Keratinocyte (primary cell): ENCODE measurements around the gene RNU1-2. TPM values are rescaled to one million over a fixed set of nuclear protein-coding genes. Genes with fewer than 3 reads are reported as not detected.

Experiments
- DNase-seq: peaks from one replicate; pipeline ENCODE4 v3.0.0-alpha.2; 2011; ENCODE audit warnings: low read depth, missing footprints, low spot score
- FAIRE-seq: peaks from 2 replicates; lab custom pipeline; 2011; peaks lifted over from hg19 to GRCh38; lab: Jason Lieb, UNC
- H2AFZ ChIP-seq: 2 replicates; pipeline ENCODE4 v1.6.0; 2012; ENCODE audit warnings: low read length, control low read depth, inconsistent platforms; ENCODE audit not compliant: control insufficient read depth
- H3K27ac ChIP-seq: 2 replicates; pipeline ENCODE4 v1.5.1; 2011; ENCODE audit warnings: low read length; ENCODE audit not compliant: control insufficient read depth, insufficient read depth
- H3K27me3 ChIP-seq: 3 replicates; pipeline ENCODE4 v1.6.0; 2011; ENCODE audit warnings: low read length; ENCODE audit not compliant: control insufficient read depth, insufficient read depth; ENCODE audit errors: extremely low read depth
- H3K36me3 ChIP-seq, 2 experiments: 2 replicates in 1 of 2; 3 replicates in 1 of 2; pipeline ENCODE4 v1.5.1; 2011; ENCODE audit warnings: low read length in 2 of 2, mild to moderate bottlenecking in 1 of 2; ENCODE audit not compliant: control insufficient read depth in 2 of 2, insufficient read depth in 2 of 2; ENCODE audit errors: extremely low read depth in 1 of 2
- H3K4me1 ChIP-seq: 3 replicates; pipeline ENCODE4 v1.5.1; 2011; ENCODE audit warnings: low read length; ENCODE audit not compliant: control insufficient read depth, insufficient read depth; ENCODE audit errors: extremely low read depth
- H3K4me2 ChIP-seq: 3 replicates; pipeline ENCODE4 v1.6.0; 2011; ENCODE audit warnings: low read depth, low read length; ENCODE audit not compliant: control insufficient read depth, insufficient read depth; ENCODE audit errors: extremely low read depth
- H3K4me3 ChIP-seq, 3 experiments: fragments of 200-600 bp in 1 of 3; sonication (generic) in 1 of 3; 2 replicates in 2 of 3; 3 replicates in 1 of 3; pipeline ENCODE4 v1.5.1; 2011 to 2016; ENCODE audit warnings: low read length in 3 of 3, mild to moderate bottlenecking in 3 of 3, control low read depth in 2 of 3, inconsistent platforms in 1 of 3, low read depth in 1 of 3, mixed read lengths in 1 of 3, mixed run types in 1 of 3, moderate library complexity in 1 of 3; ENCODE audit not compliant: control insufficient read depth in 2 of 3, insufficient read depth in 2 of 3; ENCODE audit errors: extremely low read depth in 1 of 3
- H3K79me2 ChIP-seq: 2 replicates; pipeline ENCODE4 v1.6.0; 2012; ENCODE audit warnings: low read length; ENCODE audit not compliant: control insufficient read depth, insufficient read depth
- H3K9ac ChIP-seq: 3 replicates; pipeline ENCODE4 v1.6.0; 2011; ENCODE audit warnings: low read length; ENCODE audit not compliant: control insufficient read depth, insufficient read depth; ENCODE audit errors: extremely low read depth
- H3K9me1 ChIP-seq: 3 replicates; pipeline ENCODE4 v1.6.0; 2011; ENCODE audit warnings: low read length; ENCODE audit not compliant: control insufficient read depth, insufficient read depth; ENCODE audit errors: extremely low read depth
- H3K9me3 ChIP-seq: 2 replicates; pipeline ENCODE4 v1.5.1; 2012; ENCODE audit warnings: low read depth, low read length; ENCODE audit not compliant: control insufficient read depth
- H4K20me1 ChIP-seq: 3 replicates; pipeline ENCODE4 v1.6.0; 2011; ENCODE audit warnings: low read length; ENCODE audit not compliant: control insufficient read depth, insufficient read depth; ENCODE audit errors: extremely low read depth
- CTCF ChIP-seq, 3 experiments: IDR thresholded peaks in 1 of 3; conservative IDR thresholded peaks in 1 of 3; optimal IDR thresholded peaks in 1 of 3; 2 replicates in 2 of 3; 3 replicates in 1 of 3; pipeline versions ENCODE3 to v1.5.1; 2011; ENCODE audit warnings: low read length in 3 of 3, mild to moderate bottlenecking in 3 of 3, moderate library complexity in 2 of 3, control low read depth in 1 of 3, inconsistent platforms in 1 of 3; ENCODE audit not compliant: insufficient read depth in 2 of 3; ENCODE audit errors: extremely low read depth in 1 of 3
- EZH2 ChIP-seq: IDR thresholded peaks from one replicate; pipeline ENCODE4 v1.6.1; 2012; ENCODE audit warnings: inconsistent platforms, mild to moderate bottlenecking, low read length, moderate library complexity
- dilution Hi-C: fragments of 300-500 bp; cut with MboI; formaldehyde crosslinking; loops from one replicate; pipeline ENCODE4 v1.7.0; 2020; ENCODE audit warnings: low sequenced_read_pairs; ENCODE audit not compliant: extremely low pct_ligation_motif_present
- polyA plus RNA-seq, 5 experiments: library from polyadenylated mRNA; depleted of rRNA in 3 of 5; stranded (reverse) in 3 of 5; stranded (forward) in 1 of 5; unstranded in 1 of 5; fragments of >200 nt; gene quantifications; 1 replicate in 1 of 5; 2 replicates in 3 of 5; 3 replicates in 1 of 5; pipeline versions ENCODE4 v1.2.1 to v1.2.3, GENCODE V29; 2011 to 2012; ENCODE audit warnings: missing spikeins in 2 of 5, low read depth in 1 of 5, low replicate concordance in 1 of 5

The RNU1-2 gene
- polyA plus RNA-seq, 1 donor (not counting 4 experiments of a cell fraction or from before 2014, with no cell fraction given) = 67.0 TPM

GRCh38 chr1:16903458-16903796 lies 7.6 kb downstream of the RNU1-2 start:
- Histone ChIP-seq H2AFZ (peak overlapping the region; percentile 86), H3K27me3 (no peaks in the 10 kb centered on the region), H3K9me3 (no peaks in the 10 kb centered on the region), H3K4me1 (peaks cover 28% of the 10 kb centered on the region), H3K36me3 (no peaks in the 10 kb centered on the region), H3K4me3 (peak overlapping the region in 2 of 3 experiments; percentile 31 to 66), H3K27ac (peak overlapping the region; percentile 100), H3K79me2 (no peaks in the 10 kb centered on the region), H4K20me1 (no peaks in the 10 kb centered on the region), H3K4me2 (peak overlapping the region; percentile 100), H3K9ac (peak overlapping the region; percentile 100), H3K9me1 (no peaks in the 10 kb centered on the region)
- no peak for FAIRE-seq
- TF ChIP-seq EZH2 (no peak), CTCF (optimal IDR thresholded peaks at IDR 0.05 in 1 of 3, IDR thresholded peaks at IDR 0.05 in 1 of 3, conservative IDR thresholded peaks at IDR 0.05 in 1 of 3; ENCODE audit: extremely low read depth in 1 of 3, insufficient read depth in 2 of 3, low read length in 3 of 3) (no peak)
- DNase-seq = no peak
- dilution Hi-C loops = no loop called here

- no peaks in the 10 kb centered on the region for H3K36me3 ChIP-seq
- FAIRE-seq = peak; percentile 78
- H3K9me3 ChIP-seq = no peaks in the 10 kb centered on the region
- H3K4me1 ChIP-seq = peaks cover 28% of the 10 kb centered on the region
- H2AFZ ChIP-seq = peak overlapping the region; percentile 100
- peak overlapping the region; percentile 100 for H3K9ac ChIP-seq
- DNase-seq = peak; percentile 97
- no peak for TF ChIP-seq EZH2
- TF ChIP-seq CTCF (optimal IDR thresholded peaks at IDR 0.05 in 1 of 3, IDR thresholded peaks at IDR 0.05 in 1 of 3, conservative IDR thresholded peaks at IDR 0.05 in 1 of 3; ENCODE audit: extremely low read depth in 1 of 3, insufficient read depth in 2 of 3, low read length in 3 of 3) = no peak
- peak overlapping the region; percentile 35 to 95 (median 90) for H3K4me3 ChIP-seq
- peak overlapping the region; percentile 100 for H3K27ac ChIP-seq
- peak overlapping the region; percentile 100 for H3K4me2 ChIP-seq
- no peaks in the 10 kb centered on the region for H3K79me2 ChIP-seq
- no peaks in the 10 kb centered on the region for H3K27me3 ChIP-seq
- H4K20me1 ChIP-seq = no peaks in the 10 kb centered on the region
- no peaks in the 10 kb centered on the region for H3K9me1 ChIP-seq
- dilution Hi-C loops = no loop called here
Measured at GRCh38 chr1:16904560-16905109, 8.9 kb downstream of the RNU1-2 start.
